Measurements from ENCODE around the gene PTPRE. TPM values are rescaled to one million over a fixed set of nuclear protein-coding genes. Genes with fewer than 3 reads are reported as not detected.

PTPRE gene
- total RNA-seq, 1 donor from 2014 or later, result 20.9 TPM

GRCh38 chr10:128027822-128028507 is 121.1 kb downstream of the PTPRE start:
- DNase-seq, result no peak

GRCh38 chr10:128028508-128029289 is 121.8 kb downstream of the PTPRE start:
- no peak for DNase-seq

- DNase-seq, result no peak
These were observed 122.4 kb downstream of the PTPRE start for GRCh38 chr10:128029290-128029651.

- no peak for DNase-seq
These were observed 122.9 kb downstream of the PTPRE start for GRCh38 chr10:128029731-128030369.

- DNase-seq, result no peak
These were observed 123.7 kb downstream of the PTPRE start for GRCh38 chr10:128030498-128031072.

GRCh38 chr10:128031216-128031615 is 124.3 kb downstream of the PTPRE start:
- no peak for DNase-seq

GRCh38 chr10:128032466-128032865 is 125.6 kb downstream of the PTPRE start:
- DNase-seq, result no peak

- DNase-seq, result no peak
These were observed 128.7 kb downstream of the PTPRE start for GRCh38 chr10:128035557-128035973.

- no peak for DNase-seq
These were observed 129.2 kb downstream of the PTPRE start for GRCh38 chr10:128036011-128036615.

- DNase-seq, result no peak
These were observed 130.0 kb downstream of the PTPRE start for GRCh38 chr10:128036746-128037543.

- no peak for DNase-seq
These were observed 133.2 kb downstream of the PTPRE start for GRCh38 chr10:128040096-128040495.

GRCh38 chr10:128040681-128041080 is 133.8 kb downstream of the PTPRE start:
- no peak for DNase-seq

- DNase-seq, result no peak
These were observed 135.3 kb downstream of the PTPRE start for GRCh38 chr10:128042131-128042610.

GRCh38 chr10:128043259-128044045 is 136.5 kb downstream of the PTPRE start:
- DNase-seq, result no peak

GRCh38 chr10:128044186-128044585 is 137.3 kb downstream of the PTPRE start:
- no peak for DNase-seq

- DNase-seq, result no peak
These were observed 138.3 kb downstream of the PTPRE start for GRCh38 chr10:128044961-128045832.

GRCh38 chr10:128045833-128046120 is 138.9 kb downstream of the PTPRE start:
- DNase-seq, result no peak

GRCh38 chr10:128046156-128046952 is 139.5 kb downstream of the PTPRE start:
- no peak for DNase-seq

GRCh38 chr10:128046953-128047290 is 140.0 kb downstream of the PTPRE start:
- no peak for DNase-seq
